Activated naive CD4-positive, alpha-beta T cell treated with anti-CD3 and anti-CD28 coated beads, Interleukin-2, amount 50 U/mL, for 24 hours (primary cell): ENCODE data around the gene SBSN.

Experiments used
- H3K27ac Mint-ChIP-seq: one replicate; pipeline ENCODE4 v1.8.0; 2021; ENCODE audit warnings: mild to moderate bottlenecking, mixed read lengths
- H3K27me3 Mint-ChIP-seq: one replicate; pipeline ENCODE4 v1.8.0; 2021; ENCODE audit warnings: mixed read lengths
- H3K36me3 Mint-ChIP-seq: one replicate; pipeline ENCODE4 v1.8.0; 2021; ENCODE audit warnings: mixed read lengths
- H3K4me1 Mint-ChIP-seq: one replicate; pipeline ENCODE4 v1.8.0; 2021; ENCODE audit warnings: mixed read lengths
- H3K4me3 Mint-ChIP-seq: one replicate; pipeline ENCODE4 v1.8.0; 2021; ENCODE audit warnings: mild to moderate bottlenecking, mixed read lengths
- H3K9me3 Mint-ChIP-seq: one replicate; pipeline ENCODE4 v1.8.0; 2021; ENCODE audit warnings: mixed read lengths

SBSN gene

GRCh38 chr19:35525873-35526272, 2.2 kb downstream of the SBSN start:
- Mint-ChIP-seq H3K4me3 (no peak overlapping the region), H3K27ac (no peak overlapping the region), H3K36me3 (no peaks in the 10 kb centered on the region), H3K9me3 (no peaks in the 10 kb centered on the region), H3K27me3 (peaks cover 10% of the 10 kb centered on the region), H3K4me1 (no peaks in the 10 kb centered on the region)

GRCh38 chr19:35524181-35524837, 3.8 kb downstream of the SBSN start:
- H3K9me3 Mint-ChIP-seq = no peaks in the 10 kb centered on the region
- no peak overlapping the region for H3K4me3 Mint-ChIP-seq
- H3K4me1 Mint-ChIP-seq = no peaks in the 10 kb centered on the region
- peaks cover 10% of the 10 kb centered on the region for H3K27me3 Mint-ChIP-seq
- H3K27ac Mint-ChIP-seq = no peak overlapping the region
- no peaks in the 10 kb centered on the region for H3K36me3 Mint-ChIP-seq

GRCh38 chr19:35522745-35523327, 5.3 kb downstream of the SBSN start:
- Mint-ChIP-seq H3K4me3 (no peak overlapping the region), H3K4me1 (no peaks in the 10 kb centered on the region), H3K27ac (no peak overlapping the region), H3K27me3 (peaks cover 3% of the 10 kb centered on the region), H3K9me3 (no peaks in the 10 kb centered on the region), H3K36me3 (no peaks in the 10 kb centered on the region)

GRCh38 chr19:35521124-35521743, 6.9 kb downstream of the SBSN start:
- no peak overlapping the region for H3K4me3 Mint-ChIP-seq
- H3K4me1 Mint-ChIP-seq = no peaks in the 10 kb centered on the region
- H3K9me3 Mint-ChIP-seq = no peaks in the 10 kb centered on the region
- H3K36me3 Mint-ChIP-seq = no peaks in the 10 kb centered on the region
- no peak overlapping the region for H3K27ac Mint-ChIP-seq
- no peaks in the 10 kb centered on the region for H3K27me3 Mint-ChIP-seq

- Mint-ChIP-seq H3K27me3 (peaks cover 2% of the 10 kb centered on the region), H3K36me3 (no peaks in the 10 kb centered on the region), H3K9me3 (no peaks in the 10 kb centered on the region), H3K4me1 (no peaks in the 10 kb centered on the region), H3K4me3 (no peak overlapping the region), H3K27ac (peak overlapping the region; percentile 57)
Measured at GRCh38 chr19:35519291-35519690, 8.8 kb downstream of the SBSN start.

- Mint-ChIP-seq H3K27ac (no peak overlapping the region), H3K4me1 (no peaks in the 10 kb centered on the region), H3K27me3 (peaks cover 2% of the 10 kb centered on the region), H3K4me3 (no peak overlapping the region), H3K36me3 (no peaks in the 10 kb centered on the region), H3K9me3 (no peaks in the 10 kb centered on the region)
Measured at GRCh38 chr19:35518313-35518712, 9.8 kb downstream of the SBSN start.

- Mint-ChIP-seq H3K36me3 (no peaks in the 10 kb centered on the region), H3K27me3 (peaks cover 5% of the 10 kb centered on the region), H3K4me1 (no peaks in the 10 kb centered on the region), H3K27ac (peak overlapping the region; percentile 8), H3K9me3 (no peaks in the 10 kb centered on the region), H3K4me3 (no peak overlapping the region)
Measured at GRCh38 chr19:35517342-35517741, 10.8 kb downstream of the SBSN start.

- H3K4me1 Mint-ChIP-seq = no peaks in the 10 kb centered on the region
- H3K27me3 Mint-ChIP-seq = peaks cover 5% of the 10 kb centered on the region
- no peak overlapping the region for H3K27ac Mint-ChIP-seq
- H3K9me3 Mint-ChIP-seq = no peaks in the 10 kb centered on the region
- no peak overlapping the region for H3K4me3 Mint-ChIP-seq
- no peaks in the 10 kb centered on the region for H3K36me3 Mint-ChIP-seq
Measured at GRCh38 chr19:35516310-35516709, 11.8 kb downstream of the SBSN start.

- Mint-ChIP-seq H3K4me1 (peaks cover 13% of the 10 kb centered on the region), H3K36me3 (no peaks in the 10 kb centered on the region), H3K27ac (no peak overlapping the region), H3K4me3 (no peak overlapping the region), H3K27me3 (peaks cover 5% of the 10 kb centered on the region), H3K9me3 (no peaks in the 10 kb centered on the region)
Measured at GRCh38 chr19:35514282-35514809, 13.8 kb downstream of the SBSN start.

- H3K27me3 Mint-ChIP-seq = peaks cover 5% of the 10 kb centered on the region
- no peak within 1 kb of the TSS for H3K27ac Mint-ChIP-seq
- no peaks in the 10 kb centered on the region for H3K36me3 Mint-ChIP-seq
- H3K4me3 Mint-ChIP-seq = no peak within 1 kb of the TSS
- H3K4me1 Mint-ChIP-seq = peaks cover 15% of the 10 kb centered on the region
- no peaks in the 10 kb centered on the region for H3K9me3 Mint-ChIP-seq
Measured at GRCh38 chr19:35513628-35514281, 14.4 kb downstream of the SBSN start, which contains the start of gene DMKN. TSS of gene DMKN (minus strand) at chr19:35513649. CDS start at chr19:35513475, 174 bp downstream.

- Mint-ChIP-seq H3K9me3 (no peaks in the 10 kb centered on the region), H3K4me3 (no peak overlapping the region), H3K36me3 (no peaks in the 10 kb centered on the region), H3K27ac (no peak overlapping the region), H3K4me1 (peaks cover 15% of the 10 kb centered on the region), H3K27me3 (peaks cover 8% of the 10 kb centered on the region)
Measured at GRCh38 chr19:35512831-35513627, 15.1 kb downstream of the SBSN start.

- Mint-ChIP-seq H3K9me3 (no peaks in the 10 kb centered on the region), H3K27me3 (peaks cover 8% of the 10 kb centered on the region)
Measured at GRCh38 chr19:35511337-35511736, 16.8 kb downstream of the SBSN start.

GRCh38 chr19:35510626-35510964, 17.5 kb downstream of the SBSN start:
- H3K9me3 Mint-ChIP-seq = no peaks in the 10 kb centered on the region
- H3K27me3 Mint-ChIP-seq = peaks cover 9% of the 10 kb centered on the region
- no peaks in the 10 kb centered on the region for H3K36me3 Mint-ChIP-seq
- peaks cover 15% of the 10 kb centered on the region for H3K4me1 Mint-ChIP-seq
- H3K4me3 Mint-ChIP-seq = peak overlapping the region; percentile 77
- H3K27ac Mint-ChIP-seq = no peak overlapping the region

More at GRCh38 chr19:35511337-35511736, 16.8 kb downstream of the SBSN start:
- H3K27ac Mint-ChIP-seq = no peak overlapping the region
- no peak overlapping the region for H3K4me3 Mint-ChIP-seq
- peaks cover 15% of the 10 kb centered on the region for H3K4me1 Mint-ChIP-seq
- no peaks in the 10 kb centered on the region for H3K36me3 Mint-ChIP-seq

GRCh38 chr19:35509861-35510625, 18.1 kb downstream of the SBSN start:
- H3K36me3 Mint-ChIP-seq = no peaks in the 10 kb centered on the region
- no peaks in the 10 kb centered on the region for H3K9me3 Mint-ChIP-seq
- H3K4me3 Mint-ChIP-seq = peak overlapping the region; percentile 77
- H3K27ac Mint-ChIP-seq = no peak overlapping the region
- peaks cover 13% of the 10 kb centered on the region for H3K27me3 Mint-ChIP-seq
- H3K4me1 Mint-ChIP-seq = peaks cover 15% of the 10 kb centered on the region
